OCI-LY3 (cell line): ENCODE data around the gene FAM185A.

Experiments used
- H2AFZ ChIP-seq: fragments of 200-600, 300-600 bp; shearing (Covaris generic); 2 replicates; pipeline ENCODE4 v1.6.0; 2014; ENCODE audit warnings: antibody characterized with exemption, low read depth, low read length
- H3K27ac ChIP-seq: fragments of 200-600, 300-600 bp; sonication (generic); 2 replicates; pipeline ENCODE4 v1.5.1; 2014; ENCODE audit warnings: mild to moderate bottlenecking, low read length, moderate library complexity, mixed read lengths
- H3K27me3 ChIP-seq: fragments of 200-600, 300-600 bp; sonication (generic); 2 replicates; pipeline ENCODE4 v1.6.1; 2014; ENCODE audit warnings: low read depth, low read length, mixed read lengths
- H3K36me3 ChIP-seq: fragments of 200-600, 300-600 bp; sonication (generic); replicated peaks from 2 replicates; pipeline ENCODE3; 2014; ENCODE audit warnings: low read depth, low read length, mixed read lengths
- H3K4me1 ChIP-seq: fragments of 300-600, 200-600 bp; sonication (generic); 2 replicates; pipeline ENCODE4 v1.6.1; 2014; ENCODE audit warnings: low read length, mixed read lengths
- H3K4me2 ChIP-seq: fragments of 200-600, 300-600 bp; sonication (generic); 2 replicates; pipeline ENCODE4 v1.6.1; 2014; ENCODE audit warnings: low read length, mixed read lengths
- H3K4me3 ChIP-seq: fragments of 300-600, 200-600 bp; sonication (generic); 2 replicates; pipeline ENCODE4 v1.5.1; 2014; ENCODE audit warnings: antibody characterized with exemption, mild to moderate bottlenecking, low read length, moderate library complexity
- H3K79me2 ChIP-seq: fragments of 300-600, 200-600 bp; shearing (Covaris generic); 2 replicates; pipeline ENCODE4 v1.6.1; 2014; ENCODE audit warnings: mild to moderate bottlenecking, low read length, mixed read lengths
- H3K9ac ChIP-seq: fragments of 300-600, 200-600 bp; shearing (Covaris generic); 2 replicates; pipeline ENCODE4 v1.6.0; 2014; ENCODE audit warnings: mild to moderate bottlenecking, low read length, moderate library complexity
- H3K9me3 ChIP-seq: fragments of 200-600, 300-600 bp; shearing (Covaris generic); 2 replicates; pipeline ENCODE4 v1.6.1; 2014; ENCODE audit warnings: low read length, mixed read lengths; ENCODE audit not compliant: insufficient read depth
- H4K20me1 ChIP-seq: fragments of 200-600, 300-600 bp; sonication (generic); 2 replicates; pipeline ENCODE4 v1.6.1; 2016; ENCODE audit warnings: low read length, mixed read lengths; ENCODE audit not compliant: insufficient read depth
- CTCF ChIP-seq: fragments of 200-600, 300-600 bp; sonication (generic); IDR thresholded peaks from 2 replicates; pipeline ENCODE4 v1.5.1; 2014; ENCODE audit warnings: antibody characterized with exemption, low read length, low read depth
- EZH2phosphoT487 ChIP-seq: fragments of 200-600 bp; shearing (Covaris generic); IDR thresholded peaks from 2 replicates; pipeline ENCODE4 v1.6.1; 2018; ENCODE audit warnings: antibody characterized with exemption, mixed run types, low read depth

The FAM185A gene

GRCh38 chr7:102829075-102829474, 80.3 kb downstream of the FAM185A start:
- Histone ChIP-seq H3K36me3 (peaks cover 5% of the 10 kb centered on the region), H3K79me2 (no peaks in the 10 kb centered on the region), H3K9ac (no peak overlapping the region), H3K4me1 (peaks cover 2% of the 10 kb centered on the region; the same call in 1 of the 2 replicates), H3K4me3 (no peak overlapping the region), H3K9me3 (no peaks in the 10 kb centered on the region), H4K20me1 (no peaks in the 10 kb centered on the region), H3K27ac (no peak overlapping the region), H3K27me3 (peaks cover 6% of the 10 kb centered on the region; the same call in 1 of the 2 replicates), H3K4me2 (no peak overlapping the region), H2AFZ (no peak overlapping the region)
- no peak for TF ChIP-seq EZH2phosphoT487
- no peak for TF ChIP-seq CTCF

GRCh38 chr7:102830197-102830596, 81.4 kb downstream of the FAM185A start:
- Histone ChIP-seq H3K9ac (no peak overlapping the region), H3K27ac (no peak overlapping the region), H3K27me3 (peaks cover 6% of the 10 kb centered on the region; the same call in 1 of the 2 replicates), H2AFZ (no peak overlapping the region), H4K20me1 (no peaks in the 10 kb centered on the region), H3K4me1 (peaks cover 9% of the 10 kb centered on the region), H3K4me2 (no peak overlapping the region), H3K9me3 (no peaks in the 10 kb centered on the region), H3K79me2 (no peaks in the 10 kb centered on the region), H3K36me3 (peaks cover 5% of the 10 kb centered on the region), H3K4me3 (no peak overlapping the region)
- TF ChIP-seq CTCF (no peak), EZH2phosphoT487 (no peak)

GRCh38 chr7:102832674-102833073, 83.9 kb downstream of the FAM185A start:
- H3K27ac ChIP-seq = no peak overlapping the region
- TF ChIP-seq EZH2phosphoT487 (no peak), CTCF (no peak)
- no peak overlapping the region for H3K4me2 ChIP-seq
- H2AFZ ChIP-seq = no peak overlapping the region
- H3K79me2 ChIP-seq = no peaks in the 10 kb centered on the region
- no peak overlapping the region for H3K4me3 ChIP-seq
- H3K4me1 ChIP-seq = peaks cover 12% of the 10 kb centered on the region
- peaks cover 5% of the 10 kb centered on the region for H3K36me3 ChIP-seq
- H3K9me3 ChIP-seq = no peaks in the 10 kb centered on the region
- H3K27me3 ChIP-seq = peaks cover 22% of the 10 kb centered on the region
- H4K20me1 ChIP-seq = no peaks in the 10 kb centered on the region; the same call in 1 of the 2 replicates
- H3K9ac ChIP-seq = no peak overlapping the region

GRCh38 chr7:102833343-102833742, 84.5 kb downstream of the FAM185A start:
- H3K9me3 ChIP-seq = no peaks in the 10 kb centered on the region
- no peaks in the 10 kb centered on the region for H3K79me2 ChIP-seq
- no peak overlapping the region for H2AFZ ChIP-seq
- peaks cover 5% of the 10 kb centered on the region for H3K36me3 ChIP-seq
- no peaks in the 10 kb centered on the region; the same call in 1 of the 2 replicates for H4K20me1 ChIP-seq
- no peak overlapping the region for H3K27ac ChIP-seq
- H3K4me2 ChIP-seq = no peak overlapping the region
- no peak overlapping the region for H3K4me3 ChIP-seq
- H3K4me1 ChIP-seq = peaks cover 12% of the 10 kb centered on the region
- TF ChIP-seq CTCF (no peak), EZH2phosphoT487 (no peak)
- no peak overlapping the region for H3K9ac ChIP-seq
- peaks cover 22% of the 10 kb centered on the region for H3K27me3 ChIP-seq
